D721Med (cell line): Measurements from ENCODE around the gene EFCAB11.
A peak's percentile ranks its signal among the peaks of the same experiment; 100 is the strongest.

Experiments
- DNase-seq: peaks from one replicate; pipeline ENCODE4 v3.0.0; 2011; ENCODE audit warnings: low spot score; ENCODE audit not compliant: insufficient read length
- FAIRE-seq: peaks from 2 replicates; lab custom pipeline; 2011; peaks lifted over from hg19 to GRCh38; lab: Jason Lieb, UNC
- CTCF ChIP-seq: IDR thresholded peaks from 2 replicates; pipeline ENCODE4 v1.5.1; 2012; ENCODE audit warnings: mild to moderate bottlenecking, control low read depth; ENCODE audit not compliant: insufficient read depth; ENCODE audit errors: missing control alignments

The EFCAB11 gene

GRCh38 chr14:89773644-89774316, 180.8 kb downstream of the EFCAB11 start:
- DNase-seq (no peak), FAIRE-seq (no peak)

GRCh38 chr14:89773151-89773550, 181.4 kb downstream of the EFCAB11 start:
- TF ChIP-seq CTCF, result no peak
- no peak for FAIRE-seq
- DNase-seq, result no peak

More at GRCh38 chr14:89773644-89774316, 180.8 kb downstream of the EFCAB11 start:
- TF ChIP-seq CTCF, result no peak

GRCh38 chr14:89771251-89771650, 183.3 kb downstream of the EFCAB11 start:
- FAIRE-seq, result no peak
- DNase-seq, result no peak
- TF ChIP-seq CTCF, result no peak

- peak; percentile 55 for FAIRE-seq
Observed at GRCh38 chr14:89767861-89768268, 186.7 kb downstream of the EFCAB11 start.

GRCh38 chr14:89767131-89767530, 187.4 kb downstream of the EFCAB11 start:
- TF ChIP-seq CTCF, result no peak
- no peak for DNase-seq
- no peak for FAIRE-seq

More at GRCh38 chr14:89767861-89768268, 186.7 kb downstream of the EFCAB11 start:
- DNase-seq, result no peak
- TF ChIP-seq CTCF, result peak; percentile 32

- DNase-seq, result no peak
- FAIRE-seq, result no peak
- TF ChIP-seq CTCF, result no peak
Observed at GRCh38 chr14:89765346-89765745, 189.2 kb downstream of the EFCAB11 start.

GRCh38 chr14:89760086-89760485, 194.4 kb downstream of the EFCAB11 start:
- DNase-seq (no peak), FAIRE-seq (no peak)
- no peak for TF ChIP-seq CTCF
